ENCODE measurements around the gene MRPS18B. TPM values are rescaled to one million over a fixed set of nuclear protein-coding genes. Genes with fewer than 3 reads are reported as not detected.

Gene MRPS18B
- total RNA-seq, 3 donors from 2014 or later: 38.2 to 63.7 (median 51.1) TPM

DNA sequence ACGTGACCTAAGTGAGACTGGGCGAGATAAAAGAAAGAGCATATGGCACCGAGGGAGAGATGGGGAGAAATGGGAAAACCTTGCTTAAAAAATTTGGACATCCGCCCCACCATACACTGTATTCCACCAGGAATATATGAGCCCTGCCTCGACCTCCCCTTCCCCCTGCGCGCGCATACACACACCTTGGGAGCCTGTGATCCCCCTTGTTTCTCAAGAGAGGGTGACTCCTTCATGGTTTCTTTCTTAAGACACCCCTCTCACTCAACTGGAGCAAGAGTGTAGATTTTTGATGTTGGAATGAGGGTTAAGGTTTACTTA lies 45.9 kb upstream of the MRPS18B start:
- TF ChIP-seq, protein P1, sequence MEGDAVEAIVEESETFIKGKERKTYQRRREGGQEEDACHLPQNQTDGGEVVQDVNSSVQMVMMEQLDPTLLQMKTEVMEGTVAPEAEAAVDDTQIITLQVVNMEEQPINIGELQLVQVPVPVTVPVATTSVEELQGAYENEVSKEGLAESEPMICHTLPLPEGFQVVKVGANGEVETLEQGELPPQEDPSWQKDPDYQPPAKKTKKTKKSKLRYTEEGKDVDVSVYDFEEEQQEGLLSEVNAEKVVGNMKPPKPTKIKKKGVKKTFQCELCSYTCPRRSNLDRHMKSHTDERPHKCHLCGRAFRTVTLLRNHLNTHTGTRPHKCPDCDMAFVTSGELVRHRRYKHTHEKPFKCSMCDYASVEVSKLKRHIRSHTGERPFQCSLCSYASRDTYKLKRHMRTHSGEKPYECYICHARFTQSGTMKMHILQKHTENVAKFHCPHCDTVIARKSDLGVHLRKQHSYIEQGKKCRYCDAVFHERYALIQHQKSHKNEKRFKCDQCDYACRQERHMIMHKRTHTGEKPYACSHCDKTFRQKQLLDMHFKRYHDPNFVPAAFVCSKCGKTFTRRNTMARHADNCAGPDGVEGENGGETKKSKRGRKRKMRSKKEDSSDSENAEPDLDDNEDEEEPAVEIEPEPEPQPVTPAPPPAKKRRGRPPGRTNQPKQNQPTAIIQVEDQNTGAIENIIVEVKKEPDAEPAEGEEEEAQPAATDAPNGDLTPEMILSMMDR (IDR thresholded peaks at IDR 0.05): no peak
- intact Hi-C loops (cut with DNase I, micrococcal nuclease): no loop called here
- Histone ChIP-seq H3K4me3 (peak overlapping the region; percentile 65), H3K4me1 (ENCODE audit: low read depth) (peaks cover 29% of the 10 kb centered on the region), H3K36me3 (ENCODE audit: low read depth) (no peaks in the 10 kb centered on the region), H3K9me3 (no peaks in the 10 kb centered on the region)
- ATAC-seq (no peak), DNase-seq (no peak)

DNA sequence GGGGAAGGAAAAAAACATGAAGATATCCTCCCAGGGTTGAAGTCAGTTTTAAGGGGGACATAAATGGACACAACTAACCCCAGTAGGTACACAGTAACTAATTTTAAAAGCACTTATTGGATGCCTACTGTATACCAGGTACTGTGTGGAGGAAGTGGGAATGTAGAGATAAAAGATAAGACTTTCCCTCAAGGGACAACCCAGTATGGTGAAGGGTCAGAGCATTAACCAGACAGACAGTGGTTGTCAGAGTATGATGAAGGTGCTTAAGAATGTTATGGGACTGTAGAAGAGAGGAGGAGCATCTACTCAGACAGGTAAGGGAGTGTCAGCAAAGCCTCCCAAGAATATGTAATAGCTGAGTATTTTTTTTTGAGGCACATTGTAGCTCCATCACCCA lies 45.5 kb upstream of the MRPS18B start:
- ATAC-seq: no peak
- H3K4me1 ChIP-seq (ENCODE audit: low read depth): peaks cover 29% of the 10 kb centered on the region

DNA sequence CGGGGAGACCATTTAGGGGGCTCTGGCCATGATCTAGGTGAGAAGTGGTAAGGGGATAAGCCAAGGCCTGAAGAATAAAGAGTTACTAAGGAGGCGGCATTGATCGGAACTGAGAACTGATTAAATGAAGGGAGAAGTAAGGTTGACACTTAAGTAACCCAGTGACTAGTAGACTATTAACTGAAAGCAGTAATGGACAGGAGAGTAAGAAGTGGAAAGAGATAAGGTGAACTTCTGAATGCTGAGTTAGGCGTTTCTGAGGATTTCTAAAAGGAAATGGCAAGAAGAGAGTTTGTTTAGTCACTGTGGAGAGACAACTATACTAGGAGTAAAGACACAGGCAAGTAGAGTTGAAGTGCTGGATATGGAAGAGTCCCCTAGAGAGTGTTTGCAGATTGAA lies 44.5 kb upstream of the MRPS18B start:
- Histone ChIP-seq H3K9me3 (no peaks in the 10 kb centered on the region), H3K36me3 (ENCODE audit: low read depth) (peaks cover 7% of the 10 kb centered on the region), H3K4me1 (ENCODE audit: low read depth) (peaks cover 29% of the 10 kb centered on the region), H3K4me3 (no peak overlapping the region)
- TF ChIP-seq, protein P1 (IDR thresholded peaks at IDR 0.05): no peak
- DNase-seq: no peak
- ATAC-seq: no peak
- intact Hi-C loops (cut with DNase I, micrococcal nuclease): no loop called here

More for the DNA sequence above, 45.5 kb upstream of the MRPS18B start:
- Histone ChIP-seq H3K36me3 (ENCODE audit: low read depth) (no peaks in the 10 kb centered on the region), H3K9me3 (no peaks in the 10 kb centered on the region), H3K4me3 (peak overlapping the region; percentile 65)
- DNase-seq: no peak
- TF ChIP-seq, protein P1 (IDR thresholded peaks at IDR 0.05): no peak
- intact Hi-C loops (cut with DNase I, micrococcal nuclease): no loop called here

DNA sequence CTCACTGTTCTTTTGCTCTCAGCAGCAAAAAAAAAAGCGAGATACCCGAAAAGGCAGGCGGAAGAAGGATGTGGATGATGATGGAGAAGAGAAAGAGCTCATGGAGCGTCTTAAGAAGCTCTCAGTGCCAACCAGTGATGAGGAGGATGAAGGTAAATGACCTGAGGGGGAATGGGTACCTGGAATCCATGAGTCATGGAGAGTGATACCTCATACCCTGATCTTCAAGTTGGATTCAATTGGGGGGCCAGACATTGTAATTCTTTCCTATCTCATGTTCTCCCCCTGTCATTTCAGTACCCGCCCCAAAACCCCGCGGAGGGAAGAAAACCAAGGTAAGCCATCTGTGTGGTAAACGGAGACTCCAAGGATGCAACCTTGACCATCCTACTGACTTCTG lies 39.6 kb upstream of the MRPS18B start:
- Histone ChIP-seq H3K9me3 (no peaks in the 10 kb centered on the region), H3K36me3 (ENCODE audit: low read depth) (peaks cover 20% of the 10 kb centered on the region), H3K4me3 (no peak overlapping the region), H3K4me1 (ENCODE audit: low read depth) (peaks cover 4% of the 10 kb centered on the region)
- no peak for DNase-seq
- TF ChIP-seq, protein P1 (IDR thresholded peaks at IDR 0.05): no peak
- no peak for ATAC-seq
- intact Hi-C loops (cut with DNase I, micrococcal nuclease): no loop called here

DNA sequence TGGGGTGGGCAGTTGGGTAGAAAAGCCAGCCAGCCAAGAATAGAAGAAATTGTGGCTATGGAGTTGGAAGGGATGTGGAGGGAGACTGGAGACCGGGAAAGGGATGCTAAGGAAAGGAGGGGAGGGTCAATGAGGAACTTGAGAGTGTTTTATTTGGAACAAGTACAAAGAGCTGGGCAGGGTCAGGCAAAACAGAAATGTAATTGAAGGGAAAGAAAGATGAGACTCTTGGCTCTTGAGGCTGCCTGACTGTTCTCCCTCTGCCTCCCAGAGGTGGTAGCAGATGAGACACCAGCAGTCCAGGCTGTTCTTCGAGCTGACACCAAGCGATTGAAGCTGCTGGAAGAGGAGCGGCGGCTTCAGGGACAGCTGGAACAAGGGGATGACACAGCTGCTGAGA lies 33.7 kb upstream of the MRPS18B start:
- no peaks in the 10 kb centered on the region for H3K9me3 ChIP-seq
- DNase-seq (no peak), ATAC-seq (no peak)

More for the DNA sequence above, 33.7 kb upstream of the MRPS18B start:
- Histone ChIP-seq H3K4me3 (no peak overlapping the region), H3K4me1 (ENCODE audit: low read depth) (no peaks in the 10 kb centered on the region), H3K36me3 (ENCODE audit: low read depth) (peaks cover 30% of the 10 kb centered on the region)
- TF ChIP-seq, protein P1 (IDR thresholded peaks at IDR 0.05): no peak
- intact Hi-C loops (cut with DNase I, micrococcal nuclease): no loop called here

Measured in mucosa of descending colon (tissue), 3 donors.